ENCODE data around the gene WDFY3.

The WDFY3 gene

GRCh38 chr4:84985952-84986351 is 19.5 kb upstream of the WDFY3 start:
- H3K27ac ChIP-seq, result no peak overlapping the region
- TF ChIP-seq CTCF (conservative IDR thresholded peaks at IDR 0.05; ENCODE audit: low read depth), result no peak
- no peak for DNase-seq (ENCODE audit: low spot score)
- ChIA-PET CTCF (interaction anchor here (0.7 kb wide), 1 partner anchor 567 kb away, joined by 3 read pairs; no protein-coding TSS in a partner anchor), POLR2A (ENCODE audit: low non-redundant PET) (no interaction called here)

- DNase-seq (ENCODE audit: low spot score), result no peak
- POLR2A ChIA-PET (ENCODE audit: low non-redundant PET), result no interaction called here
- TF ChIP-seq CTCF (conservative IDR thresholded peaks at IDR 0.05; ENCODE audit: low read depth), result no peak
- no peak overlapping the region for H3K27ac ChIP-seq
- CTCF ChIA-PET, result no interaction called here
Observed at GRCh38 chr4:84977396-84977795, 10.9 kb upstream of the WDFY3 start.

GRCh38 chr4:84973856-84974255 is 7.4 kb upstream of the WDFY3 start:
- H3K27ac ChIP-seq, result no peak overlapping the region
- DNase-seq (ENCODE audit: low spot score), result no peak
- POLR2A ChIA-PET (ENCODE audit: low non-redundant PET), result no interaction called here
- no peak for TF ChIP-seq CTCF (conservative IDR thresholded peaks at IDR 0.05; ENCODE audit: low read depth)
- CTCF ChIA-PET, result interaction anchor here (0.7 kb wide), 1 partner anchor 221 kb away, joined by 6 read pairs; no protein-coding TSS in a partner anchor

- no peak overlapping the region for H3K27ac ChIP-seq
- ChIA-PET POLR2A (ENCODE audit: low non-redundant PET) (no interaction called here), CTCF (interaction anchor here (0.5 to 1.5 kb wide), 7 partner anchors 12 to 279 kb away, joined by 3 to 13 read pairs (median 4); no protein-coding TSS in a partner anchor)
- peak; percentile 36 for DNase-seq (ENCODE audit: low spot score)
- peak; percentile 37 for TF ChIP-seq CTCF (conservative IDR thresholded peaks at IDR 0.05; ENCODE audit: low read depth)
Observed at GRCh38 chr4:84971319-84971932, 4.9 kb upstream of the WDFY3 start.

- ChIA-PET CTCF (interaction anchor here (0.6 to 0.7 kb wide), 2 partner anchors 14 to 463 kb away, joined by 4 read pairs; no protein-coding TSS in a partner anchor), POLR2A (ENCODE audit: low non-redundant PET) (no interaction called here)
- TF ChIP-seq CTCF (conservative IDR thresholded peaks at IDR 0.05; ENCODE audit: low read depth), result no peak
- no peak overlapping the region for H3K27ac ChIP-seq
- no peak for DNase-seq (ENCODE audit: low spot score)
Observed at GRCh38 chr4:84968925-84969324, 2.4 kb upstream of the WDFY3 start.

GRCh38 chr4:84967243-84967690 is 777 bp upstream of the WDFY3 start:
- peak overlapping the region; percentile 94 for H3K27ac ChIP-seq

More at GRCh38 chr4:84967243-84967690, 777 bp upstream of the WDFY3 start:
- POLR2A ChIA-PET (ENCODE audit: low non-redundant PET), result interaction anchor here (1.0 kb wide), 1 partner anchor 225 kb away, joined by 3 read pairs; no protein-coding TSS in a partner anchor
- no peak for DNase-seq (ENCODE audit: low spot score)
- no peak for TF ChIP-seq CTCF (conservative IDR thresholded peaks at IDR 0.05; ENCODE audit: low read depth)
- CTCF ChIA-PET, result interaction anchor here (1.4 kb wide), 1 partner anchor 12 kb away, joined by 7 read pairs; no protein-coding TSS in a partner anchor

Data from RWPE1 (cell line).